ENCODE results near the gene CACNA1A.

CACNA1A gene

DNA sequence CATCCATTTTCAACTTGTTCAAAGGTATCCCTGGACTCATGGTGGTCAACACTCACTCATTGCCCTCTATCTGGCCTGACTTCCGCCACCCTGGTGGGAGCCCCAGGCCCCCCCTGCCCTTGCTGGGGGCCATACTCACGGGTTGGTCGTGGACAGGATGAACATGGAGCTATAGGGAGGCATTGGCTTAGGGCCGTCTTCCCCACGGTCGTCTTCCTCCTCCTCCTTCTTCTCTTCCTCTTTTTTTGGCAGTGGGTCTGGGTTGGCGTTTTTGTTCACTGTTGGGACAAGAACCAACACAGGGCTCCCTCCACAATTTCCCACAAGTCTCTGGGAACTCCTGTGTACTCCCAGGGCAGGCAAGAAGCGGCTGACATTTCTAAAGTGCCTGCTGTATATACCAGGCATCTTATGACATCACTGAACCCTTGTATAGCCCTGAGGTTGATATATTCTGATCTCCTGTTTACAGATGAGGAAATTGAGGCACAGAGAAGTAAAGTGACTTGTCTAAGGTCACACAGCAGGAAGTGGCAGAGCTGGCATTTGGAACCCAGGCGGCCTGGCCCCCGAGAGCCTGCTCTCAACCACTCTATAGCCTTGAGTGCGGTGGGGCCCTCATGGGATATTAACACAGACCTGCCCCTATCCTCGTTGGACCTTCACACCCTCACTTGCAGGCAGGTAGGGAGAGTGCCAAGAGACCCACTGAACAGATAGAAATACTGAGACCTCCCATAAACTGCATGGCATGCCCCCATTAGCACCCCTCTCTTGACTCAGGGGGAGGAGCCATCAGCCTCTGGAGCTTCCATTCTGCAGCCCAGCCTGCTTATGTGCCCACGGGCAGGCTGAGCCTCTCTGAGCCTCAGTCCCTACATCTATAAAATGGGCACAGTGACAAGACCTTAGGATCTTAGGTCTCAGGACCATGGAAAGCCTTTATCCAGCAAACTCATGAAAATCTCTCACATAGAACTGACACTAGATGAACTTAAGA is 221.1 kb downstream of the CACNA1A start:
- no peak for DNase-seq (ENCODE audit: low read depth)
- H3K4me3 ChIP-seq (ENCODE audit: low read depth, low read length): no peak overlapping the region
- TF ChIP-seq, protein P1, sequence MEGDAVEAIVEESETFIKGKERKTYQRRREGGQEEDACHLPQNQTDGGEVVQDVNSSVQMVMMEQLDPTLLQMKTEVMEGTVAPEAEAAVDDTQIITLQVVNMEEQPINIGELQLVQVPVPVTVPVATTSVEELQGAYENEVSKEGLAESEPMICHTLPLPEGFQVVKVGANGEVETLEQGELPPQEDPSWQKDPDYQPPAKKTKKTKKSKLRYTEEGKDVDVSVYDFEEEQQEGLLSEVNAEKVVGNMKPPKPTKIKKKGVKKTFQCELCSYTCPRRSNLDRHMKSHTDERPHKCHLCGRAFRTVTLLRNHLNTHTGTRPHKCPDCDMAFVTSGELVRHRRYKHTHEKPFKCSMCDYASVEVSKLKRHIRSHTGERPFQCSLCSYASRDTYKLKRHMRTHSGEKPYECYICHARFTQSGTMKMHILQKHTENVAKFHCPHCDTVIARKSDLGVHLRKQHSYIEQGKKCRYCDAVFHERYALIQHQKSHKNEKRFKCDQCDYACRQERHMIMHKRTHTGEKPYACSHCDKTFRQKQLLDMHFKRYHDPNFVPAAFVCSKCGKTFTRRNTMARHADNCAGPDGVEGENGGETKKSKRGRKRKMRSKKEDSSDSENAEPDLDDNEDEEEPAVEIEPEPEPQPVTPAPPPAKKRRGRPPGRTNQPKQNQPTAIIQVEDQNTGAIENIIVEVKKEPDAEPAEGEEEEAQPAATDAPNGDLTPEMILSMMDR (IDR thresholded peaks at IDR 0.05; ENCODE audit: low read depth, low read length, missing control alignments): no peak

DNA sequence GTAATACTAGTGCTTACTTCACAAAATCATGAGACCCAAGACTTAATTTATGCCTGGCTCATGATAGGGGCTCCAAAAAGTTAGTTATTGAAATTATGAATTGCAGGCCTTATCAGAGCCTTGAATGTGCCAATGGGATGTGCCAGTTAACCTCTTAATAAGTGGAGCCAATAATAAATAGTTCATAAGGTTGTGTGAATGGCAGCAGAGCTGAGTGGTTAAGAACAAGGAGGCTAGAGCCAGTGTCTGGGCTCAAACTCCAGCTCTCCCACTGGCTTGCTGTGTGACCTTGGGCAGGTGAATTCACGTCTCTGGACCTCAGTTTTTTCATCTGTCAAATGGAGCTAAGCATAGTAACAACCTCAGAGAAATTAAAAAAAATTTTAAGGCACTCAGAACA is 222.4 kb downstream of the CACNA1A start:
- DNase-seq (ENCODE audit: low read depth): no peak
- TF ChIP-seq, protein P1 (IDR thresholded peaks at IDR 0.05; ENCODE audit: low read depth, low read length, missing control alignments): no peak
- no peak overlapping the region for H3K4me3 ChIP-seq (ENCODE audit: low read depth, low read length)

DNA sequence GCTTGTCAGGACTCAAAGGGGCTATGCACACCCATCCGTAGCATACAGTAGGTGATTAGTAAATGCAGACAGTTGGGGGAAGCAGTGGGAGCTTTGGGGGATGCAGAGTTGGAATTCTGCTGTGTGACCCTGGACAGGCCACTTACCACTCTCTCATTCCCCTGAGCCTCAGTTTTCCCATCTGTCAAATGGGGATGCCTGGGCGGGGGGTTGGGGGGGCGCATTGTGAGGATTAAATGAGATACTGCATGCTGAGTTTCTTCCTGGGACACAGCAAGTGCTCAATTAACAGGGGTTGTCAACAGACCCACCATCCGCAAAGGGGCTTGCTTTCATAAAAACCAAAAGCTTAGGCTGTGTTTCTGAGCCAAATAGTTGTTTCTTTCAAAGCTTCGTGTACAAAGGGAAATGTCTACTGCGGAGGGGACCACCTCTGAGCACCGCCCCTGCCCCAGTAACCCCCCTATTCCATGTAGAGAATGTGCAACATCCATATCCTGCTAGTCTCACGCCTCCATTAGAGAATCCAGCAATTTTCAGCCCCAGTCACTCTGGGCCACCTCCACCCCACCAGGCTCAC is 223.7 kb downstream of the CACNA1A start:
- no peak overlapping the region for H3K4me3 ChIP-seq (ENCODE audit: low read depth, low read length)
- TF ChIP-seq, protein P1 (IDR thresholded peaks at IDR 0.05; ENCODE audit: low read depth, low read length, missing control alignments): no peak
- no peak for DNase-seq (ENCODE audit: low read depth)

DNA sequence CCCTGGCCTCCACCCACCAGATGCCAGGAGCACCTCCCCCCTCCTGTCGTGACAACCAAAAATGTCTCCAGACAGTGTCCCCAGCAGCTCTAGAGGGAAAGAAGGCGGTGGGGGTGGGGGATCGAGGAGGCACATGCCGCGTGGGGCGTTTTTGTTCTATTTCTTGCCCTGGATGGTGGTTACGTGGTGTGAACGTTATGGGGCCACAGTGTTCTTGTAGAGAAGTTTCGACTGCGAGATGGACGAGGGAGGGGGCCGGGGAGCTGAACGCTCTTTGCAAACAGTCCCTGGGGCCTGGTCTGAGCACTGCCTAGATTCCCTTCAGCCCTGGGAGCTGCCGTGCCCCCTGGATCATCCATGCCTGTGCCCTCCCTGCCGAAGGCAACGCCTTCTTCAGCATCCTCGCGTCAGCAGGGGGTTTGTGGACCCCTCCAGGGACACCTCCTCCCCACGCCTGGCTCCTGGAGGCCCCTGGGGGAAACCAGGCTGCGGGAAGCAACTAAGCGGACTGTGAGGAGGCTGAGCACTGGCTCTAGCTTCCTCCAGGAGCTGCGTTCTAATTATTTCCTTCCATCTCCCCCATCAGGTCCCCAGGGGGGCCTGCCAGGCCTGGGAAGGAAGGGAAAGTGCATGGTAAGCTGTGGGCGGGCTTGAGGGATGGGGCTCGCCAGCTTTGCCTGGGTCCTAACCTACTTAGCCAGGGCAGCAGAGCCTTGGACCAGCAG is 224.6 kb downstream of the CACNA1A start:
- TF ChIP-seq, protein P1 (IDR thresholded peaks at IDR 0.05; ENCODE audit: low read depth, low read length, missing control alignments): no peak
- no peak overlapping the region for H3K4me3 ChIP-seq (ENCODE audit: low read depth, low read length)
- no peak for DNase-seq (ENCODE audit: low read depth)

DNA sequence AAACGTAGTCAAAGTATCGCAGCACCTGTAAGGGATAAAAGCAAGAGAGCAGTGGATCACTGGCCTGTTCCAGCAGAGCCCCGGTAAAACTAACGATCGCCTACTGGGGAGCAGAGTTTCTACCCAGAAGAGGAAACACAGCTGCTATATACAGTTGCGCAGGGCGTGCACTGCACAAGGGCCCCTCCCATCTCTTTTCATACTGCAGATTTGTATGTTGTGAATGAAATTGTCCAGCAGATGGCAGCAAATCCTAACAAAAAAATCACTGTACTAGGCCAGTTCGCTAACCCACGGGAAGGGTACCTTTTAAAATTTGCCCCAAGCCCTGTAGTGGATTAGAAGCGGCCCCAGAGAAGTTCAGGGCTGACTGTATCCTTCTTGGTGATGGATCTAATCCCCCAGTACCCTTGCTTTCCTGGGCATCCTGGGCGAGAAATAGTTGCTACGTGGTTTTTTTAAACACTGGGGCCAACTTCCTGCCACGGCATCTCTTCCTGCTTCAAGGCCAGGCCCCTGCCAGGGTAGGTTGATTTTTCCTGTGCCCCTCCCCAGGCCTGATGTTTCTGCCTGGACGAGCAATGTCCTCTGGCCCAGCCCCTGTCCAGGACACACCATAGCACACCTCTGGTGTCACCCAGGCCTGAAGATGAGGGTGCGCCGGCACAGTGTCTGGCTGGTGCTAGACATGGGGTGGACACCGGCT is 229.0 kb downstream of the CACNA1A start:
- no peak overlapping the region for H3K4me3 ChIP-seq (ENCODE audit: low read depth, low read length)
- peak; percentile 74 for DNase-seq (ENCODE audit: low read depth)
- TF ChIP-seq, protein P1 (IDR thresholded peaks at IDR 0.05; ENCODE audit: low read depth, low read length, missing control alignments): peak; percentile 41

DNA sequence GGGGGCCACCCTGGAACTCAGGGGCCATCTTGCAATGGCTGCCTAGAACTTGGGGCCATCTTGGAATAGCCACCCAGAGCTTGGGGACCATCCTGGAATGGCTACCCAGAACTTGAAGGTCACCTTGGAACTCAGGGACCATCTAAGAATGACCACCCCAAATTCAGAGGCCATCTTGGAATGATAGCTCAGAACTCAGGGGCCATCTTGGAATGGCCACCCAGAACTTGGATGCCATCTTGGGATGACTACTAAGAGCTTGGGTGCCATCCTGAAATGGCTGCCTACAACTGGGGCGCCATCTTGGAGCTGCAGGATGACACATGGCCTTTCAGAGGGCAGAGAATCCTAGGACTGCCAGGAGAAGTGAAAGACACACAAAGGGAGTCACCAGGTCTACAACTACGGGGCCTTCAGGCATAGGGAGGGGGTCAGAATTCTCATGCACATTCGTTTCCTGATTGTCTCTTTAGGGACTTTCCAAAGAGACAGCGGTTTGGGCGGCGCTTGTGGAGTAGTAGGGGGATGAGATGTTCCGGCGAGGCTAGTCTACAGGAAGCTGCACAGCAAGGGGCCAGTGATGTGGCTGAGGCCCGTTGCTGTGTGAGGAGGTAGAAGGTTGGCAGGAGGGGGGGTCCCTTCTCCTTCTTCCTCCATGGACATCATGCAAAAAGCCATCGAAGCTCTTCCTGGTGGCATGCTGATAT is 231.1 kb downstream of the CACNA1A start:
- no peak for DNase-seq (ENCODE audit: low read depth)
- no peak overlapping the region for H3K4me3 ChIP-seq (ENCODE audit: low read depth, low read length)
- TF ChIP-seq, protein P1 (IDR thresholded peaks at IDR 0.05; ENCODE audit: low read depth, low read length, missing control alignments): no peak
